Measurements from ENCODE around the gene TMTC2.

GRCh38 chr12:82858534-82858917 is 171.8 kb downstream of the TMTC2 start:
- TF ChIP-seq POLR2A (IDR thresholded peaks at IDR 0.05; ENCODE audit: low read length) (no peak), GATA1 (IDR thresholded peaks at IDR 0.05; ENCODE audit: low read depth, low read length) (no peak)
